ENCODE measurements around the gene FLNC.
A peak's percentile ranks its signal among the peaks of the same experiment; 100 is the strongest.

FLNC gene

DNA sequence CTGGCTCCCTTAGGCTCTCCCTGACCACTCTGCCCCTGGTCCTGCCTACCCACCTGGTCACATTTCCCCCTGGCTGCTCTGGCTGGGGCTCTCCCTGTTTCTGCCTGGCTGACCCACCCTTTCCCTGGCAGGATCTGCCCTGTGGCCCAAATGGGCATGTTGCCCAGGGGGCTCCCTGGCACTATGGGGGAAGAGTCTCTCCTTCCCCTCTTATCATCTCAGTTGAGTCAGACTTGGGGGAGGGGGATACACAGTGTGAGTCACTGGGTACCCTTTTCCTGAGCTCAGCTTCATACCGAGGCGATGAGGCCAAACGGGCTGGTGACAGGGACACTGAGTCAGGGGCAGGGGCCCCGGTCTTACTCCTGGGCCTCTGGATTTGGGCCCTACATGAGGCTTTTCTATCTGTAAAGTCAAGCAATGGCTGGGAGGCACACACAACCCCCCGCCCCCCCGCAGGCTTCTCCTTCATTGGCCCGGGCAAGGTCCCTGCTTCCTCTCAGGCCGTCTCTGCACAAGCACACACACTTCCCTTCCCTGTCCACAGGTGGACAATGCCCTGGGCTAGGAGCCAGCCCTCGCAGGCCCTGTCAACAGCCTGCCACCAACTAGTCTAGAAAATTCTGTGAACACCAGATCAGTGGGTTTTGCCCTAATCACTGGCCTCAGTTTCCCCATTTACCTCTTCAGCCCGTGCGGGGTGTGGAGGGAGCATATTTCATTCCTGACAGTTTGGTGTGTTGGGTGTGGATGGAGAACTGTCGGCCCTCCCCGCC is 627 bp upstream of the FLNC start:
- in situ Hi-C loops (cut with MboI; ENCODE audit: low pct_unique_long_range_greater_than_20kb, low sequenced_read_pairs): no loop called here
- peak; percentile 69 for DNase-seq

DNA sequence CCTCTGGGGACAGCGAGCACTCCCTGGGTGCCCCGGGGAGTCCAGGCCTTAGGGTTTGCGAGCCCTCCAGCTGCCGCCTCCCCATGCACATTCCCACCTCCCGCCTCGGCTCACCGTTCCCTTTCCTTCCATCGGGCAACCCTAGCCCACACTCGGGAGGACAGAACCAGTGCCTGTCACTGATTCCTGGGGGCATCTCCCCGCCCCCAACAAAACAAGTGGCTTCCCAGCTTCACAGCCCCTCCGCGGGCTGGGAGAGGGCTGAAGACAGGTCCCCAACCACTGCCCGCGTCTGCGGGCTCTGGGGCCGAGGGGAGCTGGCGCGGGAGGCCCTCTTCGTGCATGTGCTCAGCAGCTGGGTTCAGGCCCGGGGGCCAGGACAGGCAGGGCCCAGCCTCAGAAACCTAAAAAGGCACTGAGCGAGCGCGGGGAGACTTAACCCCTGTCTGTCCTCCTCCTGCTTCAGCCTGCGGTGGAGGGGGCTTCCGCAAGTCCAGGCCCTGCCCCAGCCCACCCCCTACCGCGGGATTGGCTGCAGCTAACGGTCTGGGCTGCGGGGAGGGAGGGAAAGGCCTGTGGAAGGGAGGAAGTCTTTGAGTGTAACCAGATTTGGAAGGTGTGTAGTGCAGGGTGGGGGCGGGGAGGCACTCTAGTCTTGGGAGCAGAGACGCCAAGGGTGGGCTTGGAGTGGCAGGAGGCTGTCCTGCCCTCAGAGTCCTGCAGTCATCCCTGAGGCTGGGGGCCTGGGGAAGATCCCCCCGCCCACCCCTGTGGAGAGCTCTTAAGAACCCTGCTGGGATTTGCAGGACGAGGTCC is 1.2 kb downstream of the FLNC start:
- in situ Hi-C loops (cut with MboI; ENCODE audit: low pct_unique_long_range_greater_than_20kb, low sequenced_read_pairs): no loop called here

DNA sequence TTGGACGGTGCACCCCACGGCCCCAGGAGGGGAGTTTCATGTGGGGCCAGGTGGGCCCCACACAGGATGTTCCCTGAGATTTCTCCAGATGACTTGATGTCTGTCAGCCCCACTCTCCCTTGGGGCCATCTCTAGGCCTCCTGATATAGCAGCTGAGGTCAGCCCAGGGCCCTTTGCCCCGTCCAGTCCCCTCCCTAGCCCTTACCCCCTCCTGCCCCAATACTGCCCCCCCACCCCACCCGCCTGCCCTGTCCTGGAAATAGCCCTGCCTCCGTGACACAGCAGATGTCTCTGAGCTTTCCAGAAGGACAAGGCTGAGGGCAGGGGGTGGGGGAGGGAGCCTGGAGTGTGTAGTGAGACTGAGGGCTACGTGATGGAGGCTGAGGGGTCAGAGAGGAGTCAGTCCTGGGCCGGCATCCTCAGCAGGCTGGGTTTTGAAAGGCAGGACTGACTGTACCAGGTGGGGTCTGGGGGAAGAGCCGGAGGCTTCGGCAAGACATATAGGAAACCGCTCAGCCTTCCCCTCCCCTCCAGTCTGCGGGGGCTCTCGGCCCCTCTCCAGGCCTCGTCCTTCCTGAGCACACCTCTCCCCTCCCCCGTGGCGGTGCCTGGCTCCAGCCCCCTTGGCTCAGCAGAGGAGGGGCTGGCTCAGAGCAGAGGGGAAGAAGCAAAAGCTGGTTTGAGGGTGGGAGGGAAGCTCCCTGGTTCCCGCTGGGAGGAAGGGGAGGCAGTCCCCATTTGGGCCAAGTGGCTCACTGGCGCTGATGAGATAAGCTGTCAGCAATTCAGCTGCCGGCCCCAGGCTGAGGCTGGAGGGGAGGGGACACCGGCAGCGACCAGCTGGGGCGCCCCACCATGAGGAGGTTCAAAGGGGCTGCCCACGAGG is 2.0 kb downstream of the FLNC start:
- in situ Hi-C loops (cut with MboI; ENCODE audit: low pct_unique_long_range_greater_than_20kb, low sequenced_read_pairs): no loop called here
- DNase-seq: peak; percentile 87

More for the DNA sequence above, 1.2 kb downstream of the FLNC start:
- peak; percentile 92 for DNase-seq

DNA sequence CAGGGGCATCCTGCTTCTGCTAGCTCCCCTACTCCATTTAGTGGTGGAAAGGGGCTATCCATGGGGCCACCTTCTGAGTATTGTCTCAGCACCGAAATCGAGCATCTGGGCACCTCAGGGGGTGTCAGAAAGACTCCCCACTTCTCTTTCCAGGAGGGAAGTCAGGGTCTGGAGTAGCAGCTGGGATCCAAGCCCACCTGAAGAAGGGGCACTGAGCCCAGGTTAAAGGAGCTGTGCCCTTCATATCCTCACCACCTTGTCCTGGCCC is 2.6 kb downstream of the FLNC start:
- no peak for DNase-seq
- in situ Hi-C loops (cut with MboI; ENCODE audit: low pct_unique_long_range_greater_than_20kb, low sequenced_read_pairs): no loop called here

DNA sequence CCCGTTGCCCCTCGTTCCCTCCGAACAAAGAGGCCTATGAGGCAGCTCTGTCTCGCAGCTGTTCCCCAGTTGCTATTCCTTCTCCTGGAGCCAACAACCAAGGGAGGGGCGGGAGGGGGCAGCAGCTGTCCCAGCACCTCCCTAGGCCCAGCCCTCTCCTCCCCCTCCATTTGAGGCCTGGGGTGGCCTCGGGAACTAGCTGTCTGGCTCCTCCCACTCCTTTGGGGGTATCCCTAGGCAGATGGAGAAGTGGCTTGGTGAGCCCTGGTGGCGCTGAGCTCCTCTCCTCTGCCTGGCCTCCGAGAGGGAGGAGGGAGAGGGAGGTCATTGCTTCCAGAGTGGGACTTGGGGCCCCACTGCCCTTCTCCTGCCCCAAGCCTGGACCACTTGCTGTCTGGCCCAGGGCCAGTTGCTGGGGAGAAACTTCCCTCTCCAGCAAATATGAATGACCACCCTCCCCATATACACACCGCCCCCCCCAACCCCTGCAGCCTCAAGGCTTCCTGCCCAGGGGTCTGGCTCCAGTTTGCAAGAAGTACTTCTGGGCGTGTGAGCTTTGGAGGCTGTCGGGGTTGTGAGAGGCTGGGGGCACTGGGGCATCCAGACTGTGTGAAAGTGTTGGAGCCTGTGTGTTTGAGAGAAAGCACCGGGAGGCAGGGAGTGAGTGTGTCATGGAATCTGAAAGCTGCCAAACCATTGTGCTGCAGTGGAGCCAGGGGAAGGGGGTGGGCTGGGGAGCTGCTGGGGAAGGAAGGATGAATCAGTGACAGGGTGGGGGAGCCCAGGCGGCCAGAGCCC is 3.1 kb downstream of the FLNC start:
- DNase-seq: peak; percentile 74
- in situ Hi-C loops (cut with MboI; ENCODE audit: low pct_unique_long_range_greater_than_20kb, low sequenced_read_pairs): no loop called here

DNA sequence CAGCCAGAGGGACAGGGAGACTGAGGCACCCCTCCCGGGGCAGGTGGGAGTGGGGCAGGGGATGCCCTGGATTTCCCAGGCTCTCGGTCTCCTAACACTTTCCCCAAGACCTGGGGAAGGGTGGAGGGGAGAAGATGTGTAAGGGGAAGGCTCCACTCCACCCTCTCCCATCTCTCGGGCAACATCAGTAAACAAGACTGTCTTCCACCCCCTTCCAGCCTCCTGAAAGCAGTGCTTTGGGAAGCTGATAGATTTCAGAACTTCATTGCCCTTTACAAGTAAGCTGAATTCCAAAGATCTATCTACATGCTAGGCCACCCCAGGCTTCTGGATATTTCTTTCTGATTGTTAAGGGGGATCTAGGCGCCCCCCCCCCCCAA is 3.7 kb downstream of the FLNC start:
- in situ Hi-C loops (cut with MboI; ENCODE audit: low pct_unique_long_range_greater_than_20kb, low sequenced_read_pairs): no loop called here
- no peak for DNase-seq

DNA sequence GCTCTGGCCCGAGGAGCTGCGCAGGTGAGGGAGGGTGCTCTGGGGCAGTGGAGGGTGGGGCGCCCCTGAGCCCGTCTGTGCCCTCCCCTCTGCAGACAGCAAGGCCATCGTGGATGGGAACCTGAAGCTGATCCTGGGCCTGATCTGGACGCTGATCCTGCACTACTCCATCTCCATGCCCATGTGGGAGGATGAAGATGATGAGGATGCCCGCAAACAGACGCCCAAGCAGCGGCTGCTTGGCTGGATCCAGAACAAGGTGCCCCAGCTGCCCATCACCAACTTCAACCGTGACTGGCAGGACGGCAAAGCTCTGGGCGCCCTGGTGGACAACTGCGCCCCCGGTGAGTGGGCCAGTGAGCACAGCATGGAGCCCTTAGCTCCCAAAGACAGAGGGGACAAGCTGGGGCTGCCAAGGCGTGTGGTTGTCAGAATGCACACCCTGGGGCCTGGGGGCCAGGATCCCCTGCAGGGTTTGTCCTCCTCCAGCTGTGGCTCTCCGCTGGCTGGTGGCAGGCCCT is 5.1 kb downstream of the FLNC start:
- no peak for DNase-seq
- in situ Hi-C loops (cut with MboI; ENCODE audit: low pct_unique_long_range_greater_than_20kb, low sequenced_read_pairs): no loop called here

DNA sequence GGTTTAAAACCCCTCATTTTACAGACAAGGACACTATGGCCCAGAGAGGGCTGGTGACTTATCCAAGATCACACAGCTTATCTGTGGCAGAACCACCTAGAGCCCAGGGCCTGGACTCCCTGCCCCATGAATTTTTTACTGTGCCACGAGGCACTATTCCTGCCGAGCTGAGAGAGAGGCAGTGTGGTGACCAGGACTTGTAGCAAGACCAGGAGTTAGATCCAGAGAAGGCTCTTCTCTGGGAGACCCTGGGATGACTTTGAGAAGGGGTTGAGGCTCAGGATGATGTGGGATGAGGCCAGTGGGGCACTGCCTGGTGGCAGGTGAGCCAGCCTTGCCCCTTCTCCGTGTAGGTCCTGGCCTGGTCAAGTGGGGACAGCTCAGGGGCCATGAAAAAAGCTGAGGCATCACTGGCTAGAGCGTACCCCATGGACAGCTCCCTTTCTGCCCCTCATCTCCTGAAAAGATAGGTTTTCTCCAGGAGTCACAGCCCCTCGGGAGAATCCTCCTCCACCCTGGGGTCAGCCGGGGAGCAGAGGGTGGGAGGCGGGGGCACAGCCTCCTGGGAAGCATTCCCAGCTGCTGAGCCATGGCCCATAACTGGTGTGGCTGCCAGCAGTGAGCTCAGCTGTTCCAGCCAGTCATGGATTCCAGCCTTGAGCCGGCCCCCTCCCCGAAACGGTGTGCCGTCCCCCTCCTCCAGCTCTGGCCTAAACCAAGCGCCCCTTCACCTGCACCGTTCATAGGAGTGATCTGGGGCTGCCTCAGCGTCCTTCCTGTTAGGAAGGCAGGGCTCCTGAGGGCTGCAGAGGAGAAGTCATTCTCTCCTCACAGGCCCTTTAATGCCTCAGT is 5.8 kb downstream of the FLNC start:
- in situ Hi-C loops (cut with MboI; ENCODE audit: low pct_unique_long_range_greater_than_20kb, low sequenced_read_pairs): no loop called here
- DNase-seq: no peak

DNA sequence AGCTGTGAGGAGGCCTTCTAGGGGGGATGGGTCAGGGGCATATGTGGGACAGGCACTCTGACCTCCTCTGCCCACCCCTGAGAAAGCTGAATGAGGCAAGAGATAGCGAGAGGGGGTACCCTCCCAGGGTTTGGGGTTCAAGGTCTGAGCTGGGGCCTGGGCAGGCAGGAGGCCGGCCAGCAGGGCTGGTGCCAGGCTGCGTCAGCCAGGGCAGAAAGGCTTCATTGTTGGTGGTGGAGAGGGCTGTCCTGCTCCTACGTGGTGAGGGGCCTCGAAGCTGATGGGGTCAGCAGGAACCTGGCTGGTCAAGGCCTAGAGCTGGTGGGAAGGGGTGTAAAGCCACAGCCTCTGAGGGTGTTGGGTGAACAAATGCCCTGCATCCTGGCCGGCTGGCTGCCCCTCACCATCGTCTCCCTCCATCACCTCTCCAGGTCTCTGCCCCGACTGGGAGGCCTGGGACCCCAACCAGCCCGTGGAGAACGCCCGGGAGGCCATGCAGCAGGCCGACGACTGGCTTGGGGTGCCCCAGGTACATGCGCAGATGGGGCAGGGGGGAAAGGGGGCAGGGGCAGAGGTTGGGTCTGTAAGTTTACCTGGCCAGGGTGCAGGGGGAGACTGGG is 6.6 kb downstream of the FLNC start:
- DNase-seq: no peak
- in situ Hi-C loops (cut with MboI; ENCODE audit: low pct_unique_long_range_greater_than_20kb, low sequenced_read_pairs): no loop called here

DNA sequence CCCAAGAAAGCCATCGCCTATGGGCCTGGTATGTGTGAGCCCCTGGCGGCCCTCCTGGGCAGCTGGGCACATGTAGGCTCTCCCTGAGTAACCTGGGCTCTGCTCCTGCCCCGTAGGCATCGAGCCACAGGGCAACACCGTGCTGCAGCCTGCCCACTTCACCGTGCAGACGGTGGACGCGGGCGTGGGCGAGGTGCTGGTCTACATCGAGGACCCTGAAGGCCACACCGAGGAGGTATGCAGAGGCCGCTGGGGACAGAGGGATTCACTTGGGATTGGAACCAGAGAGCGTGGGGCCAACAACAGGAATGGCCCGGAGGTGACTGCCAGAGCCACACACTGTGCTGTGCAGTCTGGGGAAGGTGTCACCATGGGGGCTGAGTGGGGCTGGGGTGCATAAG is 7.3 kb downstream of the FLNC start:
- in situ Hi-C loops (cut with MboI; ENCODE audit: low pct_unique_long_range_greater_than_20kb, low sequenced_read_pairs): no loop called here
- DNase-seq: no peak

DNA sequence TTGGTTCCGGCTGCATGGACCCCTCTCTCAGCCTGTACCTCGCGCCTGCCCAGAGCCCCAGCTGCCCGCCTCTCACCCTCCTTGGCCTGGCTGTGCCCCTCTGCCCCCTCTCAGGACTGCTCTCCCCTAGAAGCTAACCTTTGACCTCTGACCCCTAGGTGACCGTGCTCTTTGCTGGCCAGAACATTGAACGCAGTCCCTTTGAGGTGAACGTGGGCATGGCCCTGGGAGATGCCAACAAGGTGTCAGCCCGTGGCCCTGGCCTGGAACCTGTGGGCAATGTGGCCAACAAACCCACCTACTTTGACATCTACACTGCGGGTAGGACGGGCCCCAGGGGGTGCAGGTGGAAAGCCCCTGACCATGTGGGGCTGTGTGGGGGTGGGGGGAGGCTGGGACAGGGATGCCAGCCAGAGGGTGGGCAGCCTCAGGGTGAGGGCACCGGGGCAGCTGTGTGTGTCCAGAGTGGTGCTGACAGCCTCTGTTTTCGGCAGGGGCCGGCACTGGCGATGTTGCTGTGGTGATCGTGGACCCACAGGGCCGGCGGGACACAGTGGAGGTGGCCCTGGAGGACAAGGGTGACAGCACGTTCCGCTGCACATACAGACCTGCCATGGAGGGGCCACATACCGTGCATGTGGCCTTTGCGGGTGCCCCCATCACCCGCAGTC is 8.0 kb downstream of the FLNC start:
- in situ Hi-C loops (cut with MboI; ENCODE audit: low pct_unique_long_range_greater_than_20kb, low sequenced_read_pairs): no loop called here
- no peak for DNase-seq

DNA sequence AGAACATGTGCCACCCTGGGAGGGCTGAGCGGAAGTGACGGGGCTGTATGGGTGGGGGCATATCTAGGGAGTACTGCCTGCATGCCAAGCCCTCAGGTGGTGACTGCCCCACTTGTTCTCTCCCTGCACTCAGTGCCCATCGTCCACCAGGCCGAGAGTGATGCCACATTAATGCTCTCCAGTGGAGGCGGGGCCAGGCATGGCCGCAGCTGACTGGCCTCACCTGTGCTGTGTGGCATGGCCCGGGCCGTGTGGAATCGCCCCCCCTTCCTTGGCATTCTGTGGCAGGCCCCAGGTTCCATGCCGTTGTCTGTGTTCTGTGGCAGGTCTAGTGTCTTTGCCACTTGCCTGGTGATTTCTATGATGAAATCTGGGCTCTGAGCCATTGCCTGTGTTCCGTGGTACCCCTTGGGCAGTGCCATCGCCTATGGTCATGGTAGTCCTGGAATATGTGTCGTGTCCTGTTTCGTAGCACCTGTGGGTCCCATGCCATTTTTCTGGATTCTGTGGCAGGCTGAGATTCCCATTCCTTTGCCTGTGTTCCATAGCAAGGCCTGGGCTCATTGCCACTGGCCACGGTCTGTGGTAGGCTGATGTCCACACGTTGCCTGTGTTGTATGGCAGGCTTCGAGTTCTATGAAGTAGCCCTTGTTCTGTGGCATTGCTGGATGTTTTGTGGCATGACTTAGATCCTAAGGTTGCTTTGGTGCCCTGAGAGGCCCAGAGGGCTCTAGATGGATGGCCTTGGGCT is 8.9 kb downstream of the FLNC start:
- in situ Hi-C loops (cut with MboI; ENCODE audit: low pct_unique_long_range_greater_than_20kb, low sequenced_read_pairs): no loop called here
- no peak for DNase-seq

DNA sequence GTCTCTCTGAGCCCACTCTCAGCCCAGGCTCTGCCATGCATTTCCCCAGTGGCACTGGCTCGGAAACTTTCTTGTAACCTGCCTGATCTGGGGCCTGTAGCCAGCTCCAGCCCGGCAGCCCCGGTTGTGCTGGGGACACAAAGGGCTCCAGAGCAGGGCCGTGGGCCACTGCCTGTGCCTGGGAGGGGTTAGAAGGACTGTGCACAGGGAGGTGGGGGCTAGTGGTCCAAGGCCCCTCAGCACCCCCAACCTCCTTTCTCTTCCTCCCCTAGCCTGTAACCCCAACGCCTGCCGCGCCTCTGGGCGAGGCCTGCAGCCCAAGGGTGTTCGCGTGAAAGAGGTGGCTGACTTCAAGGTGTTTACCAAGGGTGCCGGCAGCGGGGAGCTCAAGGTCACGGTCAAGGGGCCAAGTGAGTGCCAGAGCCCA is 9.6 kb downstream of the FLNC start:
- no peak for DNase-seq
- in situ Hi-C loops (cut with MboI; ENCODE audit: low pct_unique_long_range_greater_than_20kb, low sequenced_read_pairs): no loop called here

DNA sequence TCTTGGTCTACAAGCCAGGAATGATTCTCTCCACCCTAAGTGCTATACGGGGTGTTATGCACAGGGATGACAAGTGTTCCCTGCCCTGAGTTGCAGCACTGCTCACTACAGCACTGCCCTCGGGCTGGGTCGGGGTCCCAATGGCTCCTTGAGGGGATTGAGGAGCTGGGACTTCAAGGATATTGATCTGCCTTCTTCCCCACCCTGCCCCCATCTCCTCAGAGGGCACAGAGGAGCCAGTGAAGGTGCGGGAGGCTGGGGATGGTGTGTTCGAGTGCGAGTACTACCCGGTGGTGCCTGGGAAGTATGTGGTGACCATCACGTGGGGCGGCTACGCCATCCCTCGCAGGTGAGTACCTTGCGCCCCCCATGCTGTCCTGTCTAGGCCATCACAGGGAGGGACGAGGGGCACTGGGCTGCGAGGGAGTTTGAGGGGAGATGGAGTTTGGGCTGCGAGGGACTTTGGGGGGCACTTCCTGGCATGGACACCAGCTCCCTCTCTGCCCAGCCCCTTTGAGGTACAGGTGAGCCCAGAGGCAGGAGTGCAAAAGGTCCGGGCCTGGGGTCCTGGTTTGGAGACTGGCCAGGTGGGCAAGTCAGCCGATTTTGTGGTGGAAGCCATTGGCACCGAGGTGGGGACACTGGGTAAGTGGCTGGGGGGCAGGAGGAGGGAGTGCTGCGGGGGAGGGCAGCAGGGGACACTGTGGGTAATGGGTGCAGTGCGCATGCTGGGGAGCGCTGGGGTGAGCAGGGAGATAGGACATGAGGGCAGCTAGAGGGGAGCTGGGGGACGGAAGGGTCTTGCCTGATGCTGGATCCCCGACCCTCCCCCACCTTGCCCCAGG is 10.3 kb downstream of the FLNC start:
- in situ Hi-C loops (cut with MboI; ENCODE audit: low pct_unique_long_range_greater_than_20kb, low sequenced_read_pairs): no loop called here
- DNase-seq: no peak

DNA sequence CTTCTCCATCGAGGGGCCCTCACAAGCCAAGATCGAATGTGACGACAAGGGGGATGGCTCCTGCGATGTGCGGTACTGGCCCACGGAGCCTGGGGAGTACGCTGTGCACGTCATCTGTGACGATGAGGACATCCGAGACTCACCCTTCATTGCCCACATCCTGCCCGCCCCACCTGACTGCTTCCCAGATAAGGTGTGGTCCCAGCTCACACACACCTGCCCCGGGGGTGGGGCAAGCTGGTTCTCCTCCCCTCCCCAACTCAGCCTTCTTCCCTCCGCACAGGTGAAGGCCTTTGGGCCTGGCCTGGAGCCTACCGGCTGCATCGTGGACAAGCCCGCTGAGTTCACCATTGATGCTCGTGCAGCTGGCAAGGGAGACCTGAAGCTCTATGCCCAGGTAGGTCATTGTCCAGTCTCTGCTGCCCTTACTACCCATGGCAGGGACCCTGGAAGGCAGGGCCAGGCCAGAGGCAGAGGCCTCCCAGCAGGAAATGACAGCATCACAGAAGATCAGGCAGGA is 11.0 kb downstream of the FLNC start:
- in situ Hi-C loops (cut with MboI; ENCODE audit: low pct_unique_long_range_greater_than_20kb, low sequenced_read_pairs): no loop called here
- no peak for DNase-seq

Measured in KBM-7 (cell line).